GM21723 (cell line): ENCODE measurements around the gene KCNF1.

Experiments used
- ATAC-seq: cut with Tn5 transposase; IDR thresholded peaks from one replicate; pipeline ENCODE4 v1.9.1; 2021; ENCODE audit warnings: mild to moderate bottlenecking, moderate library complexity; ENCODE audit not compliant: unreplicated experiment

The KCNF1 gene

GRCh38 chr2:10879624-10880585, 31.8 kb upstream of the KCNF1 start:
- ATAC-seq: no peak

DNA sequence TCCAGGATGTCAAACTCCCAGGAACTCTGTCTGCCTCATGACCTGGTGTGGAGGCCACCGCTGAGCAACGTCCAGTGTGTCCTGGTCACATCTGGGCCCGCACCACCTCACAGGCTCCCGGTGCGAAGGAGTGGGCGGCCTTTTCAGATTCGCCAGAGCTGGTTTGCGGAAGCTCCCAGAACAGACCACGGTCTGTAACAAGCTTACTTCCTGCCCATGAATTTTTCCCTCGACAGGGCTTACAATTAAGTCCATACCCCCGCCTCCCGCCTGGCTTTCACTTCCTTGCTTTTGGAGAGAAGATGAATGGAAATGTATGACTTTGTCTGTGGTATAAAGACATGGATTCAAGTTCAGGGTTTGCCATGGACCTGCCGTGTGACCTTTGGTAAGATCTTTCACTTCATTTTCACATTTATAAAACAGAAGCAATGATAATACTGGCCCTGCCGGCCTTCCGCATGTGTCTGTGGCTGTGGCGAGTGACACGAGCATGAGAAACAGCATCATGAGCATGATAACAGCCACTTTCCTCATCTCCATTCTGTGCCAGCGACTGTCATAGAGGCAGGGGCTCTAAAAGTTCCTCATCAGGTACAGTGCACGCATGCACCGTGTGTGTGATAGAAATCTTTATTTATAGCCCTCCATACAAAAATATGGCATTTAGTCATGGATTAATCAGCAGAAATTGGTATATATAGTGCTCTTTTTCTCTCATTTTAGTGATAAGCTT, 31.0 kb upstream of the KCNF1 start:
- ATAC-seq: peak; percentile 79

GRCh38 chr2:10882568-10882967, 29.2 kb upstream of the KCNF1 start:
- ATAC-seq: no peak

- ATAC-seq: no peak
These were observed 28.7 kb upstream of the KCNF1 start for GRCh38 chr2:10883066-10883465.

DNA sequence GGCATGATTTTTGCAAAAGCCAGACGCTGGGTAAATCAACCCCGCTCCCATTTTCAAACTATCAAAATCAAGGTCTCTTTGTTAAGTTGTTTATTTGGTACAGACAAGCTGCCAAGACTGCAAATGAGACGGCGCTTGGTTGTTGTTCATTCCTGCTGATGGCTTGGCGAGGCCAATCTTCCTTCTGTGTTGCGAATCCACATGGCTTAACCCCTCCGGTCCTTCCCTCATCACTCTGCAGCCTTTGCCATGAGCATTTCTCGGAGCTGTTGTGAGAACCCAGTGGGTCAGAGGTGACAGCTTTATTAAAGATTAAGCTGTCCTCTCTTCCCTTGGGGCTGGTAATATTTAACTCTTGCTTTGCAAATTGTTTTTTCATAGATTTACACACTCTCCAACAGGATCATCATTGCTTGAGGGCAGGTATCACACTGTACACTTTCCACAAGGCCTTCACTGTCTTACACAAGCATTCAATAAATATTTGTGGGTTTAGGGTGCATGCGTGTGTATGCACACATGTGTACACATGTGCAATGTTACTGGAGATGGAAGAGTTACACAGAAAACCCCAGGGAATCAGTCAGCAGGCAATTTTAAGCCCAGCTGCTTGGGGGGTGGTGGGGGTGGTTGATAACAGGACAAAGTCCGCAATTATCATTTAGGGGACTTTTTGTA, 27.8 kb upstream of the KCNF1 start:
- no peak for ATAC-seq

- no peak for ATAC-seq
These were observed 27.2 kb upstream of the KCNF1 start for GRCh38 chr2:10884574-10884975.

DNA sequence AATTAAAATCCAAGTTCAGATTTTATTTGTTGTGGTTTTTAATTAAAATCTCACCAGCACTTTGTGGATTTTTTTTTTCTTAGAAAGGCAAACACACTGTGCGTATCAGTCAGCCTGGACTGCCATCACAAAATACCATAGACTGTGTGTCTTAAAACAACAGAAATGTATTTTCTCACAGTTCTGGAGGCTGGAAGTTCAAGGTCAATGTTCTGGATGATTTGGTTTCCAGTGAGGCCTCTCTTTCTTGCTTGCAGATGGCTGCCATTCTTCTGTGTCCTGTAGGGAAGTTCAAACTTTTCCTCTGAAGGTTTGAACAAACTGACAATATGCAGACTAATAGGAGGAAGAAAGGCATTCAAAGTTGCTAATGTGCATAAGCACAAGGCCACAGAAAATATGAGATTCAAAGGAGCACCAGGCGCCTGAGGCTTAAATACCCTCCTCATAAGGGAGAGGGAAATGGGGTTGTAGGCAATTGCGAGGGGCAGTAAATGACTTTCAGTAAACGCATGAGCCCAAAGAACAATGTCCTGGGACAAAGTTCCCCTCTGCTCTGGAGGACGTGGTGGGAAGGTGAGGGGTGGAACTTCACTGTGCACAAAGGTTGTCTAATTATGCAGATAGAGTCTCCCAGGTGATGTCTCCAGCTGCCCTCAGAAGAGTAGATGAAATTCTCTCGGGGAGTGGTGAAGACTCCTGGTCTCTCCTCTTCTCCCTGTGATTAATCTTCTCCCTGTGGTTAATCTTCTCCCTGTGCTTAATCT, 26.5 kb upstream of the KCNF1 start:
- ATAC-seq: no peak

DNA sequence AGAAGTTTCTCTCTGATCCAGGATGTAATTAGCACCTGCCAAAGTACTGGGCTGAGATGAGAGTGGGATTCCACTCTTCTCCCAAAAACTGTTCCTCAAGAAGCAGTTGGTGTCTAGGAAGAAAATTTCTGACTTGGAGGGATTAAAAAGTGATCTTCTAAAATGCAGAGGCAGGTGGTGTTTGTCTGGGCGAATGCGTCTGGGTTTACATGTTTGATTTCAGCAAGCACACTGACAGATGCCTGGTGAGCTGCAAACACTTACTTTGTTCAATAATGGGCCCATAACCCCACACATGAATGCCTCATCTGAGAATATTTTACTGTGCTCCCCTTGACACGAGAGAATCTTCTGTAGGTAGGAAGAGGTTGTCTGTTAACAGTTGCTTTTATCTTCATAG, 24.3 kb upstream of the KCNF1 start:
- ATAC-seq: no peak

GRCh38 chr2:10889651-10890215, 22.0 kb upstream of the KCNF1 start:
- ATAC-seq: no peak

DNA sequence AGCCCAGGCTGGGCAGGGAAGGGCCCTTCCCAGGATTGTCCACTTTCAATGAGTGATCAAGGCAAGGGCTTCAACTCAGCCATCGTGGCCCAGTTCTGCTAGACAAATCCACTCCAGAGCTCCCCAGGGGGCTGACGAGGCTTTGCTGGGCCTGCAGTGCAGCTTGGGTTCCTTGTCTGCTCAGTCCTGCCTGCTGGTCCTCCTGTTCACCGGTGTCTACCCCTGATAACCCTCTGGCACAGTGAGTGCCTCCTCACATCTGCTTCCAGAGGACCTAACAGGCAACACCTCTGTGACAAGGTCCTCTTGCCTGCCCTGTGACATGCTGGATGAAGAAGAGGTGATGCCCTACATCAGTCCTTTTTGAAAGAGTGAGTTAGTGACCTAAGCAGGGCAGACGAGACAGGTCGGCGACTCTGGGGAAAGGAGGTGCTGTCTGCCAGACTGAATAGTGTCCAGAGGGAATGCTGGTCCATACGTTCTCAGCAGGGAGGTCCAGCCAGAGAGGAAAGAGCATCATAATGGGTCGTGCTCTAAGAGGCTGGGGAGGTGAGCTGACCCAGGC, 20.9 kb upstream of the KCNF1 start:
- ATAC-seq: no peak

DNA sequence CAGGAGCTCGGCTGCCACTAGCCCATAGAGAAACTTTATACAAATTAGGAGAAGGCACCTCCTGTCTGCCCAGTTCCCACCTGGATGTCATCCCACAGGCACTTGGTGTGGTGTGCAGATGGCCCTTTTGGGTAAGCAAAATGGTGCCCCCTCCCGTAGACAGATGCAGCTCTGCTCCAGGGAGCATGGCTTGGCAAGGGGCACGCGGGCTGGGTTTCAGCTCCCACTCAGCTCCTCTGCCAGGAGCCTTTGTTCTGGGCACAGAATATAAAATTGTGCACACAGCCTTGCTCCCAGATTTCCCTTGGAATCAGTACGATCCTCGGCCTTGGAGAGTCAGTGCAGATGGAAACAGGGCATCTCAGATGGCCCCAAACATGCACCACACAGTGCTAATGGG, 20.3 kb upstream of the KCNF1 start:
- no peak for ATAC-seq

DNA sequence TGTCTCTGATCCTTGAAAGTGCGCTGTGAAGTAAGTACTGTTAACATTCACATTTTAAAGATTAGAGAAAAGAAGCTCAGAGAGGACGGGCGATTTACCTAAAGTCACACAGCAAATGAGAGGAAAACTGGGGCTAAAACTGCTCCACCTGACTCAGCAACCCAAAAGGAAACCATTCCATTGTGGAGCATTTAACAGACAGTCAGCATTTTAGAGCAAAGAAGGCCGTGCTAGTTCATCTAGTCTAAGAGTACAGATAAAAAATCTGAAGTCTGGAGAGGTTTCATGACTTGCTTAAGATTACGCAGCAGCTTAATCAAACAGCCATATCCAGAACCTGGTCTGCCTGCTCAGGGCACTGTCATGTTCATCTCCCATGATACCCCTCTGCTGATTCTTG, 19.9 kb upstream of the KCNF1 start:
- ATAC-seq: no peak

GRCh38 chr2:10892316-10892715, 19.4 kb upstream of the KCNF1 start:
- no peak for ATAC-seq

- ATAC-seq: no peak
These were observed 18.9 kb upstream of the KCNF1 start for GRCh38 chr2:10892796-10893350.

DNA sequence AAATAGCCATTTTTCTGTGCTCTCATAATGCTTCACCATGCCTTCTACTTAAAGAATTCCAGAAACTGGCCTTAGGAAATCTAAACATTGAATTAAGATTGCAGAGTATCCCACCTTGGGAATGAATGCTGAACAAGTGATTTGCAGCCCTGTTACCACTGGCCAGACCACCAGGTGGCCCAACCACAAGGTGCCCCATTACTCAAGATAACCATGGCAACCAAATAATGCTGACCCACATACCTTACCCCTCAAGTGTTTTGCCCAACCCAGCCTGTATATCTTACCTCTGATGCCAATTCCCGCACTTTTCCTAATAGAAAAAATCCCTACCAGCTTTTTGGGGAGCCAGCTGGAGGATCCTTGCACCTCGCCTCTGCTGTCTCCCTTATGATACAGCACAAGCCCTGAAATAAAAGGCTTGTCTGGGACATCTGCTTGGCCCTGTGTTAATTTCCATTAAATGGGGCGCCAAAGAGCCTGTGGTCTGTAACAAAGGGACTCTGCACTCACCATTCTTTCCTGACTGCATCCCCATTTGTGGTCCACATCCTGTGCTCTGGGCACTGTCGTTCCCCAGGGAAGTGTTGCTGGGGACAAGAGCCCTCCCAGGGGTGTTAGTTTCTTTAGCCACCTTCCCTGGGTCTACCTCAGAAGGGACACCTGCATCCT, 17.3 kb upstream of the KCNF1 start:
- no peak for ATAC-seq

DNA sequence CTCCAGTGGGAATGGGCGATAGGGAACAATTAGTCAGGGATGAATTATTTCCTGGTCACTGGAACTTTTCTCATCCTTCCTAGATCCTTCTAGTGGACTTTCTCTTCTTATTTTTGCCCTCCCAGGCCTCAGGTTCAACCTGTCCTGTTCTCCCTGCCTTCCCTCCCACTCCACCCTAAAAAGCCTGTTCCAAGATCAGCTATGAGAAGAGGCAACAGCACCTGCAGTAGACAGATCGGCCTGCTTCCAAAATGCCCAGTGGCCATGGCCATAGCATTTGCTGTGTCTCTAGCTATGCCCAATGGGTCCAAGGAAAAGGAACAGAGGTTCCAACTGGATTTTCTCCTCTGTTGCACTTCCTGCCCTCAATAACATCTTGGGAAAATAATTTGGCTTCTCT, 16.5 kb upstream of the KCNF1 start:
- ATAC-seq: no peak

DNA sequence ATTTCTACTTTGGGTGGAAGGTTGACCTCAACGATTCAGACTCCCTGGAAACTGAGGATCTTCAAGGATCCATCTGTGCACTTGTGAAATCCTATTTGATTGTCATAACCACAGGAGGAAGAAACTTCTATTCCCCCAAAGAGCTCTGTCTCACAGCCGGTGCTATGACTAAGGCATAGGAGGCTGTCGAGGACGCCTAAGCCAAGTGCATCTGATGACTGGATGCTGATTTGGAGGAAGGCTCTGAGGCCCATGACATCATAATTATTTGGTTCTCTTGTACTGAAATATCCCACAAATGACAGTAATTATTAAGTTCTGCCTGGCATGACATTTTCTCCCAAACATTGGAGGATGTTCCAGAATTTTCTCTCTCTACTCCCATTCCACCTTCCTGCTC, 13.8 kb upstream of the KCNF1 start:
- ATAC-seq: no peak

DNA sequence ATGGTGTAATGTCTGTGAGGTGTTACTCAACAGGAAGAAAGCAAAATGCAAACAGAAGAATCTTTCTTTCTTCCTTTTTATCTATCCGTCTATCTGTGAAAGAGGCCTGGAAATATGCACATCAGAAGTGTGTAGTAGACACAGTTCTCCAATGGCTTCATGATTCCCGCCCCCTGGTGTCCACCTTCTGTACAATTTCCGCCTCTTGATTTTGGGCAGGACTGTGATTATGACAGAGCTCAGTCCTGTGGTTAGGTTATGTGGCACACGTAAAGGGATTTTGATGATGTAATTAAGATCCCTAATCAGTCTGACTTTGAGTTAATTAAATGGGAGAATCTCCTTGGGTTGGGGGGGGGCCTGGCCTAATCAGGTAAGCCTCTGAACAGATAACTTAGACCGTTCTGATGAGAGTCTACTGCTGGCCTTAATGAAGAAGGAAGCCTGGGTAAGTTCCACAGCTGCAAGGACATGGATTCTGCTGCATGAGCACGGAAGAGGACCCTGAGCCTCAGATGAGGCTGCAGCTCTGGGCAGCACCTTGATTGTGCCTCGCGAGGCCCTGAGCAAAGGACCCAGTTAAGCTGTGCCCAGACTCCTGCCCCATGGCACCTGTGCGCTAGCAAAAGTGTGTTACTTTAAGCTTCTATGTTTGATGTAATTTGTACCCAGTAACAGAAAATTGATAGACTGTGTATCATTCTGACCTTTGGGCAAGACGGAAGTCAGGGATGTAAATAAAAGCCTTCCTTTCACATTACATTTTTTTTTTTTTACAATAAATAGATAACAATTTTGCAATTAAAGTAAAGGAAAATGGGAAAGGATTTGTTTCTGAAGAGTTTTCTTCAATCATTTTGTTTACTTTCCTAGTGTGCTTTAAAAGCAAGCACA, 11.3 kb upstream of the KCNF1 start:
- ATAC-seq: no peak
